Sigmoid colon (tissue), 7 donors: Measurements from ENCODE around the gene CTXND2. TPM values are rescaled to one million over a fixed set of nuclear protein-coding genes. Genes with fewer than 3 reads are reported as not detected.

Experiments used
- DNase-seq: peaks from one replicate; pipeline ENCODE4 v3.0.0-alpha.2; 2019
- H3K27ac ChIP-seq, 4 donors: fragments of 200-600 bp; sonication (generic); one replicate each; pipeline ENCODE4 v1.5.1; 2016 to 2019; ENCODE audit warnings: mild to moderate bottlenecking in 1 of 4
- H3K27me3 ChIP-seq, 3 donors: fragments of 200-600 bp; sonication (generic); one replicate each; pipeline ENCODE4 v1.5.1; 2019; ENCODE audit warnings: mild to moderate bottlenecking in 1 of 3
- H3K36me3 ChIP-seq, 4 donors: fragments of 200-600 bp; sonication (generic); one replicate each; pipeline ENCODE4 v1.5.1; 2016 to 2019
- H3K4me1 ChIP-seq, 4 donors: fragments of 200-600 bp; sonication (generic); one replicate each; pipeline ENCODE4 v1.5.1; 2017 to 2019
- H3K4me3 ChIP-seq, 4 donors: fragments of 200-600 bp; sonication (generic); one replicate each; pipeline ENCODE4 v1.5.1; 2017 to 2019; ENCODE audit warnings: mild to moderate bottlenecking in 2 of 4, moderate library complexity in 1 of 4
- H3K9me3 ChIP-seq, 4 donors: fragments of 200-600 bp in 3 of 4; sonication (generic) in 3 of 4; one replicate each; pipeline versions ENCODE4 v1.5.1 to v1.6.1; 2013 to 2019
- CTCF ChIP-seq, 4 experiments: fragments of 450-650 bp in 3 of 4; fragments of 200-600 bp in 1 of 4; IDR thresholded peaks; one replicate each; pipeline ENCODE4 v1.5.1; 2016 to 2019; ENCODE audit warnings: antibody characterized with exemption in 4 of 4, mild to moderate bottlenecking in 3 of 4, moderate library complexity in 2 of 4
- EP300 ChIP-seq, 4 donors: sonication (generic); formaldehyde crosslinking; IDR thresholded peaks; one replicate each; pipeline ENCODE4 v1.6.1; 2017; ENCODE audit warnings: antibody characterized with exemption in 4 of 4
- POLR2A ChIP-seq, 2 donors: fragments of 450-650 bp; IDR thresholded peaks; one replicate each; pipeline ENCODE4 v1.6.1; 2016; ENCODE audit warnings: antibody characterized with exemption in 2 of 2, mild to moderate bottlenecking in 2 of 2, moderate library complexity in 2 of 2
- POLR2AphosphoS5 ChIP-seq, 4 donors: sonication (generic); formaldehyde crosslinking; IDR thresholded peaks; one replicate each; pipeline ENCODE4 v1.6.1; 2017; ENCODE audit warnings: antibody characterized with exemption in 4 of 4
- WGBS, 2 donors: extraction: QIAGEN DNeasy Blood & Tissue Kit; methylation state at CpG; one replicate each; pipeline ENCODE4 v1.1.7; 2013; 5-methylcytosine and 5-hydroxymethylcytosine counted together
- intact Hi-C: fragments of 100-400 bp; cut with DNase I; formaldehyde crosslinking; loops from one replicate; pipeline ENCODE4 v1.15.1; 2023
- polyA plus RNA-seq, 3 donors: library from polyadenylated mRNA; stranded (reverse); fragments of 200-250 nt; gene quantifications; one replicate each; pipeline ENCODE4 v1.2.3, GENCODE V29; 2013
- total RNA-seq, 4 donors: library from RNA; depleted of rRNA; stranded (reverse); fragments of >200 nt; gene quantifications; one replicate each; pipeline ENCODE4 v1.1.0, GENCODE V29; 2016
- donor health status: healthy with polysubstance abuse.
- donor health status: Bipolar disorder and iron deficiency.
- donor health status: healthy.

CTXND2 gene
- total and polyA plus RNA-seq, 7 donors, result not detected

GRCh38 chr1:150961756-150962155 lies 74.8 kb downstream of the CTXND2 start:
- peaks cover 29 to 100% (median 73%) of the 10 kb centered on the region in 4 donors for H3K36me3 ChIP-seq
- 71 to 74% methylated on average over 4 of the region's 4 CpGs for WGBS, 2 donors
- H3K4me3 ChIP-seq, result no peak overlapping the region
- peaks cover 0 to 3% (median 0%) of the 10 kb centered on the region in 4 donors for H3K4me1 ChIP-seq
- TF ChIP-seq EP300 (IDR thresholded peaks at IDR 0.05) (no peak), CTCF (IDR thresholded peaks at IDR 0.05) (no peak), POLR2AphosphoS5 (IDR thresholded peaks at IDR 0.05) (no peak), POLR2A (IDR thresholded peaks at IDR 0.05) (no peak)
- no peak for DNase-seq
- H3K27me3 ChIP-seq, result no peaks in the 10 kb centered on the region
- no peak overlapping the region for H3K27ac ChIP-seq
- intact Hi-C loops, result no loop called here
- H3K9me3 ChIP-seq, result no peaks in the 10 kb centered on the region

Other genes starting within 250 kb of the CTXND2 start
- 10 to 100 TPM; 18.1 to 27.2 (median 20.7) TPM for gene GOLPH3L, start 190.0 kb upstream of the CTXND2 start, total RNA-seq
- gene GOLPH3L, start 190.0 kb upstream of the CTXND2 start, polyA plus RNA-seq, result 10 to 100 TPM; 26.5 to 66.6 (median 49.9) TPM
- gene HORMAD1, start 166.2 kb upstream of the CTXND2 start, total RNA-seq, result not detected
- gene HORMAD1, start 166.2 kb upstream of the CTXND2 start, polyA plus RNA-seq, result under 1 TPM in 2 of 3 donors, not detected in 1; 0.32 to 0.69 TPM
- 10 to 100 TPM; 16.3 to 63.3 (median 44.6) TPM for gene CTSS, start 121.4 kb upstream of the CTXND2 start, total RNA-seq
- gene CTSS, start 121.4 kb upstream of the CTXND2 start, polyA plus RNA-seq, result 100 to 1,000 TPM in 2 of 3 donors, 10 to 100 TPM in 1; 69.7 to 267 (median 264) TPM
- 100 to 1,000 TPM in 1 of 4 donors, 10 to 100 TPM in 3; 33.5 to 114 (median 82.7) TPM for gene CTSK, start 78.9 kb upstream of the CTXND2 start, total RNA-seq
- 10 to 100 TPM in 2 of 3 donors, 1 to 10 TPM in 1; 7.6 to 66.3 (median 56.5) TPM for gene CTSK, start 78.9 kb upstream of the CTXND2 start, polyA plus RNA-seq
- gene ARNT, start 10.5 kb upstream of the CTXND2 start, total RNA-seq, result 10 to 100 TPM; 39.9 to 64.8 (median 56.6) TPM
- 10 to 100 TPM; 19.1 to 22.8 (median 21.5) TPM for gene ARNT, start 10.5 kb upstream of the CTXND2 start, polyA plus RNA-seq
- gene SETDB1, start 39.2 kb downstream of the CTXND2 start, total RNA-seq, result 10 to 100 TPM; 23.9 to 36.0 (median 30.3) TPM
- gene SETDB1, start 39.2 kb downstream of the CTXND2 start, polyA plus RNA-seq, result 10 to 100 TPM in 1 of 3 donors, 1 to 10 TPM in 2; 5.5 to 24.5 (median 9.0) TPM
- gene CERS2, start 87.7 kb downstream of the CTXND2 start, total RNA-seq, result 100 to 1,000 TPM in 1 of 4 donors, 10 to 100 TPM in 3; 68.7 to 103 (median 79.1) TPM
- 100 to 1,000 TPM in 1 of 3 donors, 10 to 100 TPM in 2; 50.6 to 115 (median 97.8) TPM for gene CERS2, start 87.7 kb downstream of the CTXND2 start, polyA plus RNA-seq
- under 1 TPM in 1 of 4 donors, not detected in 3; 0.36 TPM for gene ANXA9, start 95.2 kb downstream of the CTXND2 start, total RNA-seq
- under 1 TPM in 2 of 3 donors, not detected in 1; 0.45 to 0.60 TPM for gene ANXA9, start 95.2 kb downstream of the CTXND2 start, polyA plus RNA-seq
- gene MINDY1, start 119.8 kb downstream of the CTXND2 start, total RNA-seq, result 10 to 100 TPM; 21.7 to 51.8 (median 27.0) TPM
- 10 to 100 TPM; 15.6 to 26.4 (median 22.1) TPM for gene MINDY1, start 119.8 kb downstream of the CTXND2 start, polyA plus RNA-seq
- gene PRUNE1, start 121.3 kb downstream of the CTXND2 start, total RNA-seq, result 10 to 100 TPM; 16.7 to 33.9 (median 27.7) TPM
- gene PRUNE1, start 121.3 kb downstream of the CTXND2 start, polyA plus RNA-seq, result 10 to 100 TPM; 15.5 to 18.7 (median 18.6) TPM
- gene BNIPL, start 149.4 kb downstream of the CTXND2 start, total RNA-seq, result under 1 TPM in 2 of 4 donors, not detected in 2; 0.28 to 0.36 TPM
- gene BNIPL, start 149.4 kb downstream of the CTXND2 start, polyA plus RNA-seq, result under 1 TPM in 1 of 3 donors, not detected in 2; 0.47 TPM
- gene C1orf56, start 160.6 kb downstream of the CTXND2 start, total RNA-seq, result 1 to 10 TPM; 4.1 to 7.8 (median 7.0) TPM
- 1 to 10 TPM in 2 of 3 donors, under 1 TPM in 1; 0.46 to 2.3 (median 1.2) TPM for gene C1orf56, start 160.6 kb downstream of the CTXND2 start, polyA plus RNA-seq
- 10 to 100 TPM; 37.8 to 53.6 (median 47.1) TPM for gene CDC42SE1, start 172.5 kb downstream of the CTXND2 start, total RNA-seq
- 10 to 100 TPM; 35.4 to 82.8 (median 52.7) TPM for gene CDC42SE1, start 172.5 kb downstream of the CTXND2 start, polyA plus RNA-seq
- gene MLLT11, start 173.3 kb downstream of the CTXND2 start, total RNA-seq, result 1 to 10 TPM; 2.1 to 5.0 (median 4.1) TPM
- 1 to 10 TPM in 1 of 3 donors, under 1 TPM in 2; 0.60 to 2.9 (median 0.69) TPM for gene MLLT11, start 173.3 kb downstream of the CTXND2 start, polyA plus RNA-seq
- gene GABPB2, start 183.6 kb downstream of the CTXND2 start, total RNA-seq, result 10 to 100 TPM; 20.6 to 27.0 (median 25.3) TPM
- 1 to 10 TPM; 3.6 to 7.9 (median 4.2) TPM for gene GABPB2, start 183.6 kb downstream of the CTXND2 start, polyA plus RNA-seq